Mammary epithelial cell (primary cell): Measurements from ENCODE around the gene EXOSC5.

Experiments
- EZH2 ChIP-seq: IDR thresholded peaks from 2 replicates; pipeline ENCODE4 v1.6.1; 2012; ENCODE audit warnings: low read length, inconsistent platforms, borderline replicate concordance
- TF ChIP-seq, protein P1 (sequence below), 2 donors: IDR thresholded peaks in 1 of 2; conservative IDR thresholded peaks in 1 of 2; 2 replicates each; pipeline ENCODE4 v1.5.1; 2011 to 2012; ENCODE audit warnings: inconsistent platforms in 2 of 2, low read length in 2 of 2, mild to moderate bottlenecking in 2 of 2, control low read depth in 1 of 2, low read depth in 1 of 2; ENCODE audit not compliant: insufficient read depth in 1 of 2; ENCODE audit errors: extremely low read depth in 1 of 2

DNA sequence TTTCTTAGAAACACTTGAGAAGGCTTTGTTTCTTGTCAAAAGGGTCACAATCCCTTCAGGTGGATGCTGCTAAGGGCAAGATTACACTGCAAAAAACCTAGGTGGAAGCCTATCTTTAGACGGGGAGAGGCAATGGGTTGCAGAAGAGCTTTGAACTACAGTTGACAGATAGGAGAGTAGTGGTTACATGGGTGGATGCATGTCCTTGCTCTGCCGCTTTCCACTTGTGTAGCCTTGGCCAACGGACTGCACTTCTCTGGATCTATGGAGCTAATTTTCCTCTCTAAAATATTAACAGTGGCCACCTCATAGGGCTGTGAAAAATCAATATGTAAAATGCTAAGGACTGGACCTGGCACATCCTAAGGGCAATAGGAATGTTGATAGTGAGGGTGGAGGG is 1.4 kb upstream of the EXOSC5 start:
- TF ChIP-seq, protein P1, sequence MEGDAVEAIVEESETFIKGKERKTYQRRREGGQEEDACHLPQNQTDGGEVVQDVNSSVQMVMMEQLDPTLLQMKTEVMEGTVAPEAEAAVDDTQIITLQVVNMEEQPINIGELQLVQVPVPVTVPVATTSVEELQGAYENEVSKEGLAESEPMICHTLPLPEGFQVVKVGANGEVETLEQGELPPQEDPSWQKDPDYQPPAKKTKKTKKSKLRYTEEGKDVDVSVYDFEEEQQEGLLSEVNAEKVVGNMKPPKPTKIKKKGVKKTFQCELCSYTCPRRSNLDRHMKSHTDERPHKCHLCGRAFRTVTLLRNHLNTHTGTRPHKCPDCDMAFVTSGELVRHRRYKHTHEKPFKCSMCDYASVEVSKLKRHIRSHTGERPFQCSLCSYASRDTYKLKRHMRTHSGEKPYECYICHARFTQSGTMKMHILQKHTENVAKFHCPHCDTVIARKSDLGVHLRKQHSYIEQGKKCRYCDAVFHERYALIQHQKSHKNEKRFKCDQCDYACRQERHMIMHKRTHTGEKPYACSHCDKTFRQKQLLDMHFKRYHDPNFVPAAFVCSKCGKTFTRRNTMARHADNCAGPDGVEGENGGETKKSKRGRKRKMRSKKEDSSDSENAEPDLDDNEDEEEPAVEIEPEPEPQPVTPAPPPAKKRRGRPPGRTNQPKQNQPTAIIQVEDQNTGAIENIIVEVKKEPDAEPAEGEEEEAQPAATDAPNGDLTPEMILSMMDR (conservative IDR thresholded peaks at IDR 0.05 in 1 of 2, IDR thresholded peaks at IDR 0.05 in 1 of 2; ENCODE audit: extremely low read depth in 1 of 2, insufficient read depth in 1 of 2, low read depth in 1 of 2, low read length in 2 of 2): no peak
- TF ChIP-seq EZH2: no peak
